CD4-positive, alpha-beta T cell treated with Interleukin-4 for 1 hour (primary cell): ENCODE measurements around the gene SSBP1.
"Not testable (repeated sequence)": the region's sequence is repeated elsewhere in the genome, so short reads cannot be mapped to it uniquely, and the experiment has no call there.

Experiments
- DNase-seq, 2 donors: peaks; one replicate each; pipeline ENCODE4 v3.0.0-alpha.2; 2020 to 2022

SSBP1 gene

GRCh38 chr7:141737836-141738591 is at the start of gene SSBP1:
Gene SSBP1 (plus strand): TSS chr7:141738358. CDS start chr7:141739167, 809 bp downstream.
- DNase-seq: peak; percentile 93 to 95

DNA sequence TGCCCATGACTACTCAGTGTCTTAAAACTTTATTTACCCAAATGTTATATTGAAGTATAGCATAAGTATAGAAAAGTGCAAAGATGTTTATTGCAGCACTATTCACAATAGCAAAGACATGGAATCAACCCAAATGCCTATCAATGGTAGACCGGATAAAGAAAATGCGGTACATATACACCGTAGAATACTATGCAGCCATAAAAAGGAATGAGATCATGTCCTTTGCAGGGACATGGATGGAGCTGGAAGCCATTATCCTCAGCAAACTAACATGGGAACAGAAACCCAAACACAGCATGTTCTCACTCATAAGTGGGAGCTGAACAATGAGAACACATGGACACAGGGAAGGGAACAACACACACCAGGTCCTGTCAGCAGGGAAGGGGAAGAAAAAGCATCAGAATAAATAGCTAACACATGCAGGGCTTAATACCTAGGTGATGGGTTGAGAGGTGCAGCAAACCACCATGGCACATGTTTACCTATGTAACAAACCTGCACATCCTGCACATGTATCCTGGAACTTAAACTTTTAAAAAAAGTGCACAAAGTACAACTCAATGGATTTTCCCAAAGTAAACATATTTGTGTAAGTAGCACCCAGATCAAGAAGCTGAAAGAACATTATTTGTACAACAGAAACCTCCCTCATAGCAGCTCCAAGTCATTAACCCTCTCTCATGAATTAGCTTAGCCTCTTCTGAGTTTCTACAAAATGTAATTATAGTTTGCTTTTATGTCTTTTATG is 48.9 kb upstream of the SSBP1 start:
- DNase-seq: not testable (repeated sequence)

GRCh38 chr7:141691540-141691939 is 46.6 kb upstream of the SSBP1 start:
- DNase-seq: no peak

GRCh38 chr7:141691961-141692360 is 46.2 kb upstream of the SSBP1 start:
- DNase-seq: no peak

GRCh38 chr7:141693082-141693481 is 45.1 kb upstream of the SSBP1 start:
- DNase-seq: no peak

- DNase-seq: no peak
These were observed 42.3 kb upstream of the SSBP1 start for GRCh38 chr7:141695803-141696289.

DNA sequence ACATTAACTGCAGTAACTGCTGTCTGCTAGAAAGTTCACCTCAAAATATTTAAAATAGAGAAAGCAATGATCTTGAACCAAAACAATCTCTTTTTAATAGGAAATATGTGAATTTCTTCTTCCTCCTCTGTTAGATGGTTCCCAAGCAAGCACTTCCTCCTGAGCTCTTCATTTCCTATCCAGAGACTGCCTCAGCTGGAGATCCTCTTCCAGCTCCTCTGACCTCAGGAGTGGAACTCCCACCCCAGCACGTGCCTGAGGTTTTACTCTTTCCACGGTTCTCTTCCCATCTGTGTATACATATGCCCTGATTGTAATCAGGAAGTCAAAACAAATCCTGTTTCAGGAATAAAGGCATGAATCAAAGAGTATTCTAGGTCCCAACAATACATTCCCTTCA is 41.8 kb upstream of the SSBP1 start:
- DNase-seq: no peak

GRCh38 chr7:141697211-141697871 is 40.8 kb upstream of the SSBP1 start:
- DNase-seq: no peak

DNA sequence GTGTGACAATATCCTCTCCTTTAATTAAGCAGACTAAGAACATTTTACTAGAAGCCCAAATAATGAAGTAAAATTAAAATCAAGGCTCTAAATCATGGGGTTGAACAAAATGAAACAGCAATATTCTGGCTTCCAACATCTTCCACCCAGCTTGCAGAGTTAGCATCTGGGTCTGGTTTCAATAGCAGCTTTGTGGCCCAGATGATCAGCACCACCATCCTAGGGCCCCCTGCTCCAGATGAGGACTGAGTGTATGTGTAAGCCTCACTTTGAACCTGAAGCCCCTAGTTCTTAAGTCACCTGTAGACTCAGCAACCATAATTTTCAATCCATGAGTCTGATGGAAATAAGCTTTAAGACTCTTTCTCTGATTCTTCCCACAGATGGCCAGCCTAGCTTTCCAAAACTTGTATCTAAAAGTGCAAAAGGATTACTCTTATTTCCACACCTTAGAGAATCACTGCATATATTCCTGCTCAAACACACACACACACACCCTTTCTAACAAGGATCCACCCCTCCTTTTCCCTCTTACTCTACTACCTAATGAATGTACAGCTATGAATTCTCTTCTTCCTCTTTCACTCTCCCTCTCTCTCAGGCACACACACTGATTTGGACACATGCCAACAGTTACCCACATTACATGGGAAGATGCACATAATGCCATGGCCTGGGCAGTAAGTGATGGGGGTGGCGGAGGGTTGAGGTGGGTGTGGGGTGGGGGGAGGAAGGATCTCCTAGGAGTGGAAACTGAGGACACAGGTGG is 39.7 kb upstream of the SSBP1 start:
- DNase-seq: no peak

GRCh38 chr7:141699860-141700259 is 38.3 kb upstream of the SSBP1 start:
- no peak for DNase-seq

- no peak for DNase-seq
These were observed 37.8 kb upstream of the SSBP1 start for GRCh38 chr7:141700296-141700847.

DNA sequence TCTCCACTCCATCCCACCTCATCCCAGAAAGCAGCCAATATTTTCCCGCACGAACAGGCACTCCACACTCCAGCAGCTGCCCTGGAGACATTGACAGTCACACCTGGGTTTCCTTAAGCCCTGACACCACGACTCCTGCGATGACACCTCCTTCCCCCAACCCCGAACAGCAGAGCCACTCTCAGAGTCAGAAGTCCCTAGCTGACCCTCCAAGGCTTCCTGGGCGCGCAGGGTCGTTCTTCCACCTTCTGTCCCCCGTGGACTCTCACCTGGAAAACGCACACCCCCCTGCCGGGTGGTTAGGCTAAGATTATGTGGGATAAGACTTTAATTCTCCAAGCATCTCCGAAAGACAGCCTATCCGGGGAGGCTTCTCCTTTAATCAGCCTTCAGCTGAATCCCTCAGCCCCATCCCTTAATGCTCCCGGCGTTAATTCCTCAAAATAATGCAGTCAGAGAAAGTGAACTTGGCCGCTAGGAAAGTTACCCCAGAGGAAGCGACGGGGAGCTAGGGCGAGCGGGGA is 37.2 kb upstream of the SSBP1 start:
- no peak for DNase-seq

DNA sequence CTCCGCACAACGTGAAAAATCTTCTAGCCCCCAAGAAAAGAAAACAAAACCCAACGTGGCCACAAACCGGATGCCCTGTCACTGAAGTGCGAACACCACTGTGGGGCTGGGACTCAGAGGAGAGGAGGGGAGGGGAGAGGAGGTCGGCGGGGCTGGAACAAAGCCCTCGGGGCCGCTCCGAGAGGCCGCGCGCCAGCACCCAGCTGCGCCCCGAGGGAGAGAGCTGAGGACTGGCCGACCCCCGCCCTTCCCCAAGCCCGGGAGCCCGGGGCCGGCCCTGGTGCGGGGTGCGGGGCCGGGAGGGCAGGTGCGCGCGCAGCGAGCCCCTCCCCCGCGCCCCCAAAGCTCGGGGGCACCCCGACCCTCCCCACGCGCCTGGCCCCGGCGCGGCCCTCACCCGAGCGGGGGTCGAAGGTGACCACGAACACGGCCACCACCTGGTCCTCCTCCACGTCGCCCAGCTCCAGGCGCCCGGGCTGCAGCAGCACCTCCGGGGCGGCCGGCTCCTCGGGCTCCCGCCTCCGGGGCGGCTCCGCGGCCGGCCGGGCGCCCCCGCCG is 36.6 kb upstream of the SSBP1 start:
- DNase-seq: peak; percentile 78 to 79

DNA sequence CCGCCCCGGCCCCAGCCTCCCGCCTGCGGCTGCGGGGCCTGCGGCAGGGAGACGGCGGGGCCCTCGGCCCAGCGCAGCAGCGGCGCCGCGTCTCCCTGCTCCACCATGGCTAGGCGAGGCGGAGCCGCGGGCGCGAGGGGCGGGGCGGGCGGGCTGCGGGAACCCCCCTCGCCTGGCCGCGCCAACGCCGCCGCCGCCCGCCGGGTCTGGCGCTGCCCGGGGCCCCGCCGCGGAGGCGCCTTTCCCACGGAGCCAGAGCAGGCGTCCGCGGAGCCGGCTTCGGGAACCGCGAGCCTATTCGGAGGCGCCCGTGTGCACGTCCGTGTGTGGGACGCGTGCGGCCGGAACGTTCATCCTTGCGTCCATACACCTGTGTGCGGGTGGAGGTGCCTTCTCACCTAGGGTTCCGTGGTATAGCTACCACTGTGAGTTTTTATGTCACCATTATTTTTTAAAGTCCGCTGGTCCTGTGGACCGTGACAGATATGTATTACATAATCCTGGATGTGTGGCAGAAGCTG is 36.1 kb upstream of the SSBP1 start, which contains the start of gene DENND11:
DENND11 (minus strand) TSS at position 120 of the 521 bp plus-strand sequence; CDS start at position 107, 13 bp downstream.
- peak; percentile 38 to 52 for DNase-seq

DNA sequence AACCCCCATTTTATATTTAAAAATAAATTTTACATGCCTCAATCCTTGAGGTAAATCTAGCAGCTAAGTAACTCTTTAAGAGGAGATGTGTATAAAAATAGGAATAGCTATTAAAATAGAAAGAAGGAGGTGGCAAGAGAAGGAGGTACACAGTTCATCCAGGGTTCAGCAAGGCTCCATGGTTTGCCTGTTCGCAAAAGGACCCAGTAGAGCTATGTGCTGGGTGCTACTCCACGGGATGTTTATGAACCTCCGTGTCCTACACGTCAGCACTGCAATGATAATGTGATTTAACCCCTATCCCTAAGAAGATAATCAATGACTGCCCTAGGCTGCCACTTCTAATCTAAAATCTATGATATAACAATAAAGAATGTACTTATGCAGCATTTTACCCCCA is 35.3 kb upstream of the SSBP1 start:
- DNase-seq: no peak

- no peak for DNase-seq
These were observed 34.0 kb upstream of the SSBP1 start for GRCh38 chr7:141704112-141704511.

DNA sequence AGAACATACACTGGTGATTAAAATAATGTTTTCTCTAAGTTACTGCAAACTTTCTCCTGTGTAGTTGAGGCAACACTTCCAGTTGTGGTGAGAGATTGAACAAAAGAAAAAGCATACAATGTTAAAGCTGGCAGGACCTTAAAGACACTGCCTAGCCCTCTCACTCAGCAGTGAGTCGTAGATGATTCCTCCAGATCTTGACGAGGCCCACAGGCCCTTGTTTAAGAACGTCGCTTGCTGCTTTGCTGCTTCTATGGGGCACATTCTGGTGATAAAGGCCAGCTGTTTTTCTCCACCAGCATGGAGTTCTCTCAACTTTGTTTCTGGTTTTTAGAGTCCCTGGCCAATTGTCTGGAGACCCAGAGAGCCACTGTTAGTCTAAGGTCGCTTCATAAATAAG is 33.4 kb upstream of the SSBP1 start:
- no peak for DNase-seq

DNA sequence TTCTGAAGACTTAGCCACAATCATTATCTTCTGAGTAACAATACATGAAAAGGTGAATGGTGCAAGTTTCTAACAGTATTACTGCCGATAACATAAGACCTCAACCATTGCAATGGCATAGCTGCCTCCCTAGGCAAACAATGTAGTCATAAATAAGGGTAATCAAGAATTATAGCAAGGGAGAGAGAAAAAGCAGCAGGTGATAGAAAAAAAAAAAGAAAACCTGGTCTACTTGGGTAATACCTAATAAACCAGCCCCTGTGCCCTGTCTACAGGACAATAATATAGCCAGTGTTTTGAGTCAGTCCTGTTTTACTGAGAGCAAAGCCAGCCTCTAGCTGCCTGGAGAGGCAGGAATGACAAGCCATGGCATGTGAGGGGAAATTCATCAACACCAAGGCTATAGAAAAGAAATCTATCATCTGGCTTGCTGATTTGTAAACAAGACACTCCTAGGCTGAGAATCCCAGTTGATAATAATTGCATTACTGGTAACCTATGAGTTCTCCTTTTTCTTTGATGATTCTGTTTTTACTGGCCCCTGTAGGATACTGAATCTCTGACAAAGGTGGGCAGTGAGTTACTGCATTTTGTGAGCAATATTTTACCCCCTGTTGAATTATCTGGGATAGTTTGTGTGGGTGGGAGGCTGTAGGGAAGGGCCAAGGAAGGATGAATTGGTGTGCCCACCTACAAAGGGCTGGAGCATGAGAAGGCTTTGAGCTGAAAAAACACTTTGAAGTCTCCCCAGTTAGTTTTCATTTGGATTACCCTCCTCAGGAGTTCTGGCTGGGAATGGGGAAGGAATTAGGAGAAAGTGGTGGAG is 31.7 kb upstream of the SSBP1 start:
- no peak for DNase-seq

- no peak for DNase-seq
These were observed 29.8 kb upstream of the SSBP1 start, which contains the start of gene WEE2 for GRCh38 chr7:141708351-141708750. Gene WEE2 (plus strand): TSS chr7:141708353. CDS start chr7:141708759, 406 bp downstream.

DNA sequence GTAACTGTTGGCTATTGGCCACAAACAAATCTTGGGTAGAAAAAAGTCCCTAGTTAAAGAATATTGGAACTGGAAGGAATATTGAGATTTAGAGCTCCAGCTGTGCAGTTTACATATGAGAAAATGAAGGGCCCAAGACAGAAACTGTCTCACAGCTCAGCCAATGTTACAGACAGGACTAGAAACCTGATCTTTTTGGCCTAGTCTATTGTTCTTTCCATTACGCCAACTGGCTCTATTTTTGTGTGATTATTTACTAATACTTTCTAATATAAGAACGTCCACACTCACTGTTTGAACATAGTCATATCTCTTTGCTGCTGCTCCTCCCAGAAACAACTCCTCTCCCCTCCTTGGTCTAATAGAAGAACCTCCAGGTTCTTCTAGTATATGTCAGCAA is 28.8 kb upstream of the SSBP1 start:
- DNase-seq: no peak
